Fibroblast of lung (primary cell): ENCODE results near the gene FMO5.

Experiments
- CTCF ChIP-seq, 2 donors: IDR thresholded peaks in 1 of 2; conservative IDR thresholded peaks in 1 of 2; 1 replicate in 1 of 2; 2 replicates in 1 of 2; pipeline ENCODE4 v1.5.1; 2011 to 2012; ENCODE audit warnings: low read length in 2 of 2, control low read depth in 1 of 2, inconsistent platforms in 1 of 2, low read depth in 1 of 2, mild to moderate bottlenecking in 1 of 2
- EZH2 ChIP-seq: IDR thresholded peaks from 2 replicates; pipeline ENCODE4 v1.5.1; 2012; ENCODE audit warnings: low read length, control low read depth, mild to moderate bottlenecking; ENCODE audit errors: missing control alignments

GRCh38 chr1:147215540-147215916 lies 9.6 kb downstream of the FMO5 start:
- no peak for TF ChIP-seq CTCF (conservative IDR thresholded peaks at IDR 0.05 in 1 of 2, IDR thresholded peaks at IDR 0.05 in 1 of 2; ENCODE audit: low read depth in 1 of 2, low read length in 2 of 2)
- no peak for TF ChIP-seq EZH2
